Measurements from ENCODE around the gene BACH2.
A peak's percentile ranks its signal among the peaks of the same experiment; 100 is the strongest.
"Not testable (repeated sequence)": the region's sequence is repeated elsewhere in the genome, so short reads cannot be mapped to it uniquely, and the experiment has no call there.

Gene BACH2

GRCh38 chr6:90217506-90218127 is 79.0 kb downstream of the BACH2 start:
- peak overlapping the region; percentile 1 for H3K4me3 ChIP-seq (ENCODE audit: low read depth, low read length)
- TF ChIP-seq CTCF (IDR thresholded peaks at IDR 0.05; ENCODE audit: low read depth, low read length): no peak
- no peak for DNase-seq (ENCODE audit: low read depth, low spot score)
- in situ Hi-C loops (cut with HindIII; ENCODE audit: low sequenced_read_pairs): no loop called here

DNA sequence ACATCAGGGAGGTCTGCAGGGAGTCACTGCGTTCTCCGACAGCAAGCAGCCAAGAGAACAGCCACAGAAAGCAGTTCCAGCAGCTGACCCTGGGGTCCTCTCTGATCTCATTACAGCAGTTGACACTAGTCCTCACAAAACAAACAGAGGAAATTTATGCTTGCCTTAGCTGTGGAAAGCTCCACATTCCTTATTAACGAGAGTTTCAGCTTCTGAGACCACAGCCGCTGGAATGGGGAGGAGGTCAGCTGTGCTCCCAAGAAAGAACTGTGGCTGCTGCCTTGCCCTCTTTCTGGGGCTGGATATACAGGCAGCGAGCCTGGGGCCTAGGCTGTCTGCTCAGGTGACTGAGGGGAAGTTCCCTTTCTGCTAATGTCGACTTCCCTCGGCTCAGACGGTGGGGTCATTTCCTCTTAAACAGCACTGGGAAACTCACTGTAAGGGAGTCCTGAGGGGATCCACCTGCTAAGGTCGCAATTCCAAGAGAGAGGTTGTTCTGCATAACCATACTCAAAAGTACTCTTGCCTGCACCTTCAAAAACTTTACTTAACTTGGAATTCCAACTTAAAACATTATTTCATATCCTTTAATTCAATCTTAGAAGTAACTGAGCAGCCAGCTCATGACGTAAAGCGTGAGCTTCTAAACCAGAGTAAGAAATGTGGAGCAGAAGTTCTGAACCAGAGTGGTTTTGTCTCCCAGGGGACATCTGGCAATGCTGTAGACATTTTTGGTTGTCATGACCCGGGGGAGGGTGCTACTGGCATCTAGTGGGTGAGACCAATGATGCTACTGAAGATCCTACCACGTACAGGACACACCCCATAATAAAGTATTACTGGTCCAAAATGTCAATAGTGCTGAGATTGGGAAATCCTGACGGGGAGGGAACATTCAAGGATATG is 80.3 kb downstream of the BACH2 start:
- in situ Hi-C loops (cut with HindIII; ENCODE audit: low sequenced_read_pairs): no loop called here
- peak; percentile 76 for DNase-seq (ENCODE audit: low read depth, low spot score)
- H3K4me3 ChIP-seq (ENCODE audit: low read depth, low read length): no peak overlapping the region
- TF ChIP-seq CTCF (IDR thresholded peaks at IDR 0.05; ENCODE audit: low read depth, low read length): no peak

DNA sequence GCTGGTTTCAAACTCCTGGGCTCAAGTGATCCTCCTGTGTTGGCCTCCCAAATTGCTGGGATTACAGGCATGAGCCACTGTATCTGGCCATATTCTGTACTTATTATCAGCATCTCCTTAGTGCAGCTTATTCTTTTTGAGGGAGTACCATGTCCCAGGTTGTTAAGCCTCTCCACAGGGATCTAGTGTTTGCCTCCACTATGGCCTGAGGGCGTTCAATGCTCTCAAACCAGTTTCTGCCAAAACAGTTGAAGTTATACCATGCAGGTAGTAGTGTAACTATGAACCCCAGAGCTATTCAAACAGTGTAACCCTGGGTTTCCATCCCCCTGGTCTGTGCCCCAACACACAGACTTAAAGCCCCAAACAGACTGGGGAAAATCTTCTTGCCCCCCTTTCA is 81.7 kb downstream of the BACH2 start:
- no peak for DNase-seq (ENCODE audit: low read depth, low spot score)
- H3K4me3 ChIP-seq (ENCODE audit: low read depth, low read length): no peak overlapping the region
- in situ Hi-C loops (cut with HindIII; ENCODE audit: low sequenced_read_pairs): no loop called here
- TF ChIP-seq CTCF (IDR thresholded peaks at IDR 0.05; ENCODE audit: low read depth, low read length): no peak

DNA sequence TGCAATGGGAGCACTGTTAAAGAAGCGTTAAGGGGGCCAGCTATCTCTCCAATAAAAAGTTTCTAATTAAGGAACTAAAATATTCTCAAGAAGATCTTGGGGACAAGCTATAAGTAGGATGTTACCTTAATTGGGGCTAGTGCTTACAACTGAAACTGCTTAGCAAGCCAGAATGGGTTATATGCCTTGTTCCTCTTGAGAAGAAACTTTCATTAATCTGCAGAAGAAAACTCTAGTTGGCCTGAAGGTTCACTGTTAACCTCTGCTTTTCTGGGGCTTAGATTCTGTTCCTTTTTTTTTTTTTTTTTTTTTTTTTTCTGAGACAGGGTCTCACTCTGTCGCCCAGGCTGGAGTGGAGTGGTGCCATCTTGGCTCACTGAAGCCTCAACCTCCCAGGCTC is 82.2 kb downstream of the BACH2 start:
- no peak overlapping the region for H3K4me3 ChIP-seq (ENCODE audit: low read depth, low read length)
- TF ChIP-seq CTCF (IDR thresholded peaks at IDR 0.05; ENCODE audit: low read depth, low read length): no peak
- DNase-seq (ENCODE audit: low read depth, low spot score): no peak
- in situ Hi-C loops (cut with HindIII; ENCODE audit: low sequenced_read_pairs): no loop called here

DNA sequence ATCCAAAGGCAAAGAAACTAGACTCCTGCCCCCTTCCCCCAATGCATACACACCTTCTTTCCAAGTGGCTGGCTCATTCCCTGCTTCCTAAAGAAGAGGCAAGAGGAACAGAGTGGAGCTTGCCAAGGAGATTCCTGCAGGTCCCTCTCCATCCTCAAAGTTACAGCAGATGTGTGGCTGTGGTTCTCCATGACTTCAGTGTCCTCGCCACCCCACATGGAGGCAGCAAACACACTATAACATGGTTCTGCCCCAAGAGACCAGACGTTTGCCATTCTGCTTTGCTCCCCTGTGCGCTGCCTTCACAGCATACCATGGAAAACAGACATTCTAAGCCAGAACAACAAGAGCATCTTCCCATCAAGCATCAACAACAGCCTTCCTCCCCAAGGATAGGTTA is 84.4 kb downstream of the BACH2 start:
- no peak overlapping the region for H3K4me3 ChIP-seq (ENCODE audit: low read depth, low read length)
- in situ Hi-C loops (cut with HindIII; ENCODE audit: low sequenced_read_pairs): no loop called here
- DNase-seq (ENCODE audit: low read depth, low spot score): no peak
- no peak for TF ChIP-seq CTCF (IDR thresholded peaks at IDR 0.05; ENCODE audit: low read depth, low read length)

DNA sequence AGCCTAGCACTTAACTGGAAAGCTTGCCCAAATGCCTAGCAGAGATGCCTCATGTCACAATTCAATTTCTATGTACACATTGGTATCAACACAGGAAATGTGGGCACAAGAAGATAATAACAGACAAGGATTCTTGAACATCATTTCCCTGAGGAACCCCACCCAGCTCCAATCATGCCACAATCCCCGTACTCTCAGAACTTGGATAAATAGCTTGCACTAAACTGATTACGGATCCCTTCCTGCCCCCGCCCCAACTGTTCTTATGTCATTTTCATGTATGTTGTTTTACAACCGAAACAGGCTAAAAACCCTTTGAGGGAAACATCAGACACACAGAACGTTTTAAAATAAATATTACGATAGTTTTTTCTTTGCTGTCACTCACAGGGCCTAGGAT is 87.1 kb downstream of the BACH2 start:
- no peak for TF ChIP-seq CTCF (IDR thresholded peaks at IDR 0.05; ENCODE audit: low read depth, low read length)
- H3K4me3 ChIP-seq (ENCODE audit: low read depth, low read length): no peak overlapping the region
- DNase-seq (ENCODE audit: low read depth, low spot score): no peak
- in situ Hi-C loops (cut with HindIII; ENCODE audit: low sequenced_read_pairs): no loop called here

DNA sequence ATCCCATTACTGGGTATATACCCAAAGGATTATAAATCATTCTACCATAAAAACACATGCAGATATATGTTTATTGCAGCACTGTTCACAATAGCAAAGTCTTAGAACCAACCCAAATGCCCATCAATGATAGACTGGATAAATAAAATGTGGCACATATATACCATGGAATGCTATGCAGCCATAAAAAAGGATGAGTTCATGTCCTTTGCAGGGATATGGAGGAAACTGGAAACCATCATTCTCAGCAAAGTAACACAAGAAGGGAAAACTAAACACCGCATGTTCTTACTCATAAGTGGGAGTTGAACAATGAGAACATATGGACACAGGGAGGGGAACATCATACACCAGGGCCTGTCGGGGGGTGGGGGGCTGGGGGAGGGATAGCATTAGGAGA is 88.0 kb downstream of the BACH2 start:
- in situ Hi-C loops (cut with HindIII; ENCODE audit: low sequenced_read_pairs); H3K4me3 ChIP-seq (ENCODE audit: low read depth, low read length): not testable (repeated sequence)

More for the DNA sequence above, 88.0 kb downstream of the BACH2 start:
- DNase-seq (ENCODE audit: low read depth, low spot score): not testable (repeated sequence)
